ENCODE results near the gene RCE1. TPM values are rescaled to one million over a fixed set of nuclear protein-coding genes. Genes with fewer than 3 reads are reported as not detected.

Gene RCE1
- total RNA-seq, 1 donor from 2014 or later: 30.6 TPM

GRCh38 chr11:66814678-66815077 lies 28.6 kb upstream of the RCE1 start:
- H3K27ac Mint-ChIP-seq (ENCODE audit: unreplicated experiment): no peak overlapping the region
- no peak for DNase-seq

GRCh38 chr11:66815646-66816045 lies 27.6 kb upstream of the RCE1 start:
- DNase-seq: no peak
- no peaks in the 10 kb centered on the region for H3K27me3 Mint-ChIP-seq (ENCODE audit: unreplicated experiment)
- no peak overlapping the region for H3K4me3 Mint-ChIP-seq (ENCODE audit: unreplicated experiment)
- H3K4me1 Mint-ChIP-seq (ENCODE audit: low read depth, unreplicated experiment): peaks cover 2% of the 10 kb centered on the region
- TF ChIP-seq CTCF (IDR thresholded peaks at IDR 0.05; ENCODE audit: partially characterized antibody, unreplicated experiment): no peak
- no peaks in the 10 kb centered on the region for H3K9me3 Mint-ChIP-seq (ENCODE audit: unreplicated experiment)
- no peak overlapping the region for H3K27ac Mint-ChIP-seq (ENCODE audit: unreplicated experiment)
- H3K36me3 Mint-ChIP-seq (ENCODE audit: unreplicated experiment): peaks cover 4% of the 10 kb centered on the region

More at GRCh38 chr11:66814678-66815077, 28.6 kb upstream of the RCE1 start:
- Mint-ChIP-seq H3K4me1 (ENCODE audit: low read depth, unreplicated experiment) (peaks cover 2% of the 10 kb centered on the region), H3K27me3 (ENCODE audit: unreplicated experiment) (no peaks in the 10 kb centered on the region), H3K36me3 (ENCODE audit: unreplicated experiment) (peaks cover 4% of the 10 kb centered on the region), H3K4me3 (ENCODE audit: unreplicated experiment) (no peak overlapping the region), H3K9me3 (ENCODE audit: unreplicated experiment) (no peaks in the 10 kb centered on the region)
- no peak for TF ChIP-seq CTCF (IDR thresholded peaks at IDR 0.05; ENCODE audit: partially characterized antibody, unreplicated experiment)

GRCh38 chr11:66818231-66818955 lies 24.8 kb upstream of the RCE1 start:
- H3K9me3 Mint-ChIP-seq (ENCODE audit: unreplicated experiment): no peaks in the 10 kb centered on the region
- peaks cover 2% of the 10 kb centered on the region for H3K4me1 Mint-ChIP-seq (ENCODE audit: low read depth, unreplicated experiment)
- no peak for DNase-seq
- H3K4me3 Mint-ChIP-seq (ENCODE audit: unreplicated experiment): no peak overlapping the region
- no peaks in the 10 kb centered on the region for H3K27me3 Mint-ChIP-seq (ENCODE audit: unreplicated experiment)
- no peak for TF ChIP-seq CTCF (IDR thresholded peaks at IDR 0.05; ENCODE audit: partially characterized antibody, unreplicated experiment)
- no peak overlapping the region for H3K27ac Mint-ChIP-seq (ENCODE audit: unreplicated experiment)
- H3K36me3 Mint-ChIP-seq (ENCODE audit: unreplicated experiment): peaks cover 4% of the 10 kb centered on the region

DNA sequence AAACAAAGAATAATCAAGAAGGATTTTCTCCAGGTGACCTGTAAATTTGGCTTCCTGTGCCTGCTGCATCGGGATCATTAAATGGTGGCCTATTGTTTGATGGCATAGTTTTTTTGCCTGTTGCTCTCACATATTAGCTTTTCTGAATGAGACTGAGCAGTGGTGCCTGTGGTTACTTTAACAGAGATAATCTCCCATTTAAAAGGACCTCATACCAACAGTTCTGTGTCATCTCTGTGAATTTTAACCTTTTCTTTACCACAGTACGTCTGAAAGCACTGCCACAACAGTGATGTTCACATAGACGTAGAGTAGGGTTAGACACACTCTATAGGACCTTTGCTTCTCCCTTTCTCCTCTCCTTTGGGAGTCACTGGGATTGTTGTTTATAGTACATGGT lies 22.9 kb upstream of the RCE1 start:
- peaks cover 2% of the 10 kb centered on the region for H3K4me1 Mint-ChIP-seq (ENCODE audit: low read depth, unreplicated experiment)
- DNase-seq: no peak
- no peak for TF ChIP-seq CTCF (IDR thresholded peaks at IDR 0.05; ENCODE audit: partially characterized antibody, unreplicated experiment)
- H3K27me3 Mint-ChIP-seq (ENCODE audit: unreplicated experiment): no peaks in the 10 kb centered on the region
- no peaks in the 10 kb centered on the region for H3K36me3 Mint-ChIP-seq (ENCODE audit: unreplicated experiment)
- no peak overlapping the region for H3K4me3 Mint-ChIP-seq (ENCODE audit: unreplicated experiment)
- H3K9me3 Mint-ChIP-seq (ENCODE audit: unreplicated experiment): no peaks in the 10 kb centered on the region
- no peak overlapping the region for H3K27ac Mint-ChIP-seq (ENCODE audit: unreplicated experiment)

DNA sequence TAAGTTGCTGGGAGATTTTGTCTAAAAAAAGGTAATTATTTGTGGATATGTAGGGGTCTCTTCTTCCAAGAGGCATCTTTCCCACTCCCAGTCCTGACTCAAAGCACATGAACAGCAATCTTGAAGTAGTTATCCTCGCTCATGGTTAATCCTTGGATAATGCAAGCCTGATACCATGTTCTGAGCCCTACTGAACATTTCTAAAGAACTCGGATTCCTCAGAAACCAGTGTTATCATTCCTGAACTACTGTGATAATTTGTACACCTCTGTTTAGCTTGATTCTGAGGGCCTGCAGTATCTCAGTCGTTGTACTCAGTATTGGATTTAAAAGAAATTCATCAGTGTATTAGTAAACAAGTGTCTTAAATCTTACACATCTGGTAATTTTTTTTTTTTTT lies 22.3 kb upstream of the RCE1 start:
- no peak overlapping the region for H3K27ac Mint-ChIP-seq (ENCODE audit: unreplicated experiment)
- H3K9me3 Mint-ChIP-seq (ENCODE audit: unreplicated experiment): no peaks in the 10 kb centered on the region
- H3K27me3 Mint-ChIP-seq (ENCODE audit: unreplicated experiment): no peaks in the 10 kb centered on the region
- H3K4me3 Mint-ChIP-seq (ENCODE audit: unreplicated experiment): no peak overlapping the region
- H3K4me1 Mint-ChIP-seq (ENCODE audit: low read depth, unreplicated experiment): peaks cover 1% of the 10 kb centered on the region
- no peak for DNase-seq
- H3K36me3 Mint-ChIP-seq (ENCODE audit: unreplicated experiment): no peaks in the 10 kb centered on the region
- TF ChIP-seq CTCF (IDR thresholded peaks at IDR 0.05; ENCODE audit: partially characterized antibody, unreplicated experiment): no peak

All from glutamatergic neuron (in vitro differentiated cells).